ENCODE results near the gene BCL10. TPM values are rescaled to one million over a fixed set of nuclear protein-coding genes. Genes with fewer than 3 reads are reported as not detected.

The BCL10 gene
- total and polyA plus RNA-seq, 2 of the 13 experiments (the other 11 are each of a cell fraction or from before 2014, with no cell fraction given): 3.7 to 14.1 TPM

DNA sequence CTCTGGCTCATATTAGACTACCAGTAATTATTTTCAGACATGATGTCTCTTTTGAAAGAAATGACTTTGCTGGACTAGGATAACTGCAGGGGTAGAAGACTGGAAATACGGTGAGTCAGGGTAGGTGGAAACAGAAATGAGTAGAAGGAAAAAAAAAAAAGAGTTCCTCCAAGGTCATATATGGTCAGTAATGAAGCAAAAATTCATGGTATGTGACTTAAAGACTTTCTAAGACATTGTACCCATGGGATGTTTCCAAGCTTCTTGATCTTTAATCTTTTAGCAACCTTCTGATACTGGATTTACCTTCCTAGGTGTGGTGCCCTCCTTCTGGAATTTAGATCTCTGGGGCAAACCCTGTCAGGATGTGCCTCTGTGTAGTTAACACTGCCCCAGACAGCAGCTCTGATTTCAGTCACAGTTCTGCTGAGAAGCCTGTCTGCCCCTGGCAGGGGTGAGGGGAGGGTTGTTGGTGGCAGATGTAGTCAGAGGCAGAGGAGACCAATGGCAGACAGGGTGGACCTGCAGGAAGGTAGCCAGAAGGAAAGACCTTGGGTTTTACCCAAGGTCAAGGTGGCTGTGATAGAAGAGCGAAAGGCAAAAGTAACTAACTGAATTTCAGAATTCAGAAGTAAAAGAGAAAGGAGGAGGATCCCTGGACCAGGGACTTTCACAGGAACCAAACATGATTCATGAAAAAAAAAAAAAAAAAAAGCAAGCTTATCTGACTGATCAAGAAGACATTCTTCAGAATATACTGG is 44.1 kb upstream of the BCL10 start (continued):
- TF ChIP-seq, protein P1, sequence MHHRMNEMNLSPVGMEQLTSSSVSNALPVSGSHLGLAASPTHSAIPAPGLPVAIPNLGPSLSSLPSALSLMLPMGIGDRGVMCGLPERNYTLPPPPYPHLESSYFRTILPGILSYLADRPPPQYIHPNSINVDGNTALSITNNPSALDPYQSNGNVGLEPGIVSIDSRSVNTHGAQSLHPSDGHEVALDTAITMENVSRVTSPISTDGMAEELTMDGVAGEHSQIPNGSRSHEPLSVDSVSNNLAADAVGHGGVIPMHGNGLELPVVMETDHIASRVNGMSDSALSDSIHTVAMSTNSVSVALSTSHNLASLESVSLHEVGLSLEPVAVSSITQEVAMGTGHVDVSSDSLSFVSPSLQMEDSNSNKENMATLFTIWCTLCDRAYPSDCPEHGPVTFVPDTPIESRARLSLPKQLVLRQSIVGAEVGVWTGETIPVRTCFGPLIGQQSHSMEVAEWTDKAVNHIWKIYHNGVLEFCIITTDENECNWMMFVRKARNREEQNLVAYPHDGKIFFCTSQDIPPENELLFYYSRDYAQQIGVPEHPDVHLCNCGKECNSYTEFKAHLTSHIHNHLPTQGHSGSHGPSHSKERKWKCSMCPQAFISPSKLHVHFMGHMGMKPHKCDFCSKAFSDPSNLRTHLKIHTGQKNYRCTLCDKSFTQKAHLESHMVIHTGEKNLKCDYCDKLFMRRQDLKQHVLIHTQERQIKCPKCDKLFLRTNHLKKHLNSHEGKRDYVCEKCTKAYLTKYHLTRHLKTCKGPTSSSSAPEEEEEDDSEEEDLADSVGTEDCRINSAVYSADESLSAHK (CRISPR knock-in tag; IDR thresholded peaks at IDR 0.05; ENCODE audit: borderline replicate concordance): no peak
- TF ChIP-seq NFE2 (CRISPR knock-in tag; IDR thresholded peaks at IDR 0.05): no peak

DNA sequence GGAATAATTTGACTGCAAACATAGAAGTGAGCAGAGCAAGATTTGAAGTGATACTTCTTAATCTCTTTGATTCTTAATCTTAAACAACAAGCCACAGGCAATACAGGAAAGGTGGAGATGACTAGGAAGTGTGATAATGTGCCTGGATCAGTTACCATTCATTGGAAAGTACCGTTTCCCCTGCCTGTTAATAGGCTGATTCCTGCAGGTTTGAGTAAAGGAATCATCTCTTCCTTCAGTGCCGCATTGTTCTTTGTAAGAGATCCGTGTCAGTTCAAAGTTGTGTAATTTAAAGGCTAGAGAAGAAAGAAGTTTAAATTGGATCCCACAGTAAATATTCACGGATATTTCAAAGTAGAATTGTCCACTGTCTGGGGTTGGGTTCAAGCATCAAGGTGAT is 43.5 kb upstream of the BCL10 start:
- Histone ChIP-seq H3K27ac (ENCODE audit: extremely low read length, insufficient read depth, low read length) (no peak overlapping the region), H4K20me1 (ENCODE audit: insufficient read depth, low read length) (no peaks in the 10 kb centered on the region), H3K9me3 (ENCODE audit: low read length) (no peaks in the 10 kb centered on the region), H2AFZ (ENCODE audit: low read length) (no peak overlapping the region), H3K4me2 (ENCODE audit: low read depth, low read length) (no peak overlapping the region), H3K27me3 (ENCODE audit: control insufficient read depth in 1 of 2, insufficient read depth in 2 of 2, low read length in 2 of 2) (no peaks in the 10 kb centered on the region), H3K9ac (ENCODE audit: insufficient read depth, low read depth, low read length) (no peak overlapping the region), H3K4me1 (ENCODE audit: insufficient read depth, low read length) (no peaks in the 10 kb centered on the region), H3K36me3 (replicated peaks in 1 of 2; ENCODE audit: control insufficient read depth in 1 of 2, insufficient read depth in 2 of 2, low read length in 2 of 2) (peaks cover 10 to 22% of the 10 kb centered on the region in 2 experiments), H3K4me3 (replicated peaks in 1 of 3; ENCODE audit: insufficient read depth in 1 of 3, low read depth in 2 of 3, low read length in 3 of 3) (no peak overlapping the region), H3K79me2 (ENCODE audit: insufficient read depth, low read length) (no peaks in the 10 kb centered on the region)
- WGBS (ENCODE audit: low lambda C conversion rate): 90% methylated on average over 4 of the region's 4 CpGs
- CTCF ChIA-PET (ENCODE audit: low intra/inter-chr PET ratio, low total read pairs): no interaction called here
- POLR2A ChIA-PET: no interaction called here
- DNase-seq (ENCODE audit: low spot score) (no peak), ATAC-seq (no peak), FAIRE-seq (no peak)
- in situ Hi-C loops (cut with HindIII; ENCODE audit: extremely low pct_ligation_motif_present, low pct_unique_long_range_greater_than_20kb) (loop anchor here (10.0 kb wide), 2 partner anchors 145 to 375 kb away; partner anchors contain the start of gene DDAH1), intact Hi-C loops (cut with micrococcal nuclease; ENCODE audit: unreplicated experiment) (no loop called here)
- BruUV-seq (replicated peaks): no TSS peak
- TF ChIP-seq FLYWCH1 (CRISPR knock-in tag; IDR thresholded peaks at IDR 0.05) (no peak), FIP1L1 (IDR thresholded peaks at IDR 0.05; ENCODE audit: borderline replicate concordance, insufficient read depth, low read depth, low read length) (no peak), DR1 (CRISPR knock-in tag; IDR thresholded peaks at IDR 0.05) (no peak), ZNF562 (CRISPR knock-in tag; IDR thresholded peaks at IDR 0.05; ENCODE audit: borderline replicate concordance) (no peak), RBM22 (optimal IDR thresholded peaks at IDR 0.05; ENCODE audit: low read length) (no peak), TBX3 (IDR thresholded peaks at IDR 0.05; ENCODE audit: borderline replicate concordance) (no peak), SRY (CRISPR knock-in tag; IDR thresholded peaks at IDR 0.05) (no peak)
- TF ChIP-seq, protein P2, sequence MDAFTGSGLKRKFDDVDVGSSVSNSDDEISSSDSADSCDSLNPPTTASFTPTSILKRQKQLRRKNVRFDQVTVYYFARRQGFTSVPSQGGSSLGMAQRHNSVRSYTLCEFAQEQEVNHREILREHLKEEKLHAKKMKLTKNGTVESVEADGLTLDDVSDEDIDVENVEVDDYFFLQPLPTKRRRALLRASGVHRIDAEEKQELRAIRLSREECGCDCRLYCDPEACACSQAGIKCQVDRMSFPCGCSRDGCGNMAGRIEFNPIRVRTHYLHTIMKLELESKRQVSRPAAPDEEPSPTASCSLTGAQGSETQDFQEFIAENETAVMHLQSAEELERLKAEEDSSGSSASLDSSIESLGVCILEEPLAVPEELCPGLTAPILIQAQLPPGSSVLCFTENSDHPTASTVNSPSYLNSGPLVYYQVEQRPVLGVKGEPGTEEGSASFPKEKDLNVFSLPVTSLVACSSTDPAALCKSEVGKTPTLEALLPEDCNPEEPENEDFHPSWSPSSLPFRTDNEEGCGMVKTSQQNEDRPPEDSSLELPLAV (CRISPR knock-in tag; conservative IDR thresholded peaks at IDR 0.05; ENCODE audit: low read depth): no peak
- TF ChIP-seq, protein P3, sequence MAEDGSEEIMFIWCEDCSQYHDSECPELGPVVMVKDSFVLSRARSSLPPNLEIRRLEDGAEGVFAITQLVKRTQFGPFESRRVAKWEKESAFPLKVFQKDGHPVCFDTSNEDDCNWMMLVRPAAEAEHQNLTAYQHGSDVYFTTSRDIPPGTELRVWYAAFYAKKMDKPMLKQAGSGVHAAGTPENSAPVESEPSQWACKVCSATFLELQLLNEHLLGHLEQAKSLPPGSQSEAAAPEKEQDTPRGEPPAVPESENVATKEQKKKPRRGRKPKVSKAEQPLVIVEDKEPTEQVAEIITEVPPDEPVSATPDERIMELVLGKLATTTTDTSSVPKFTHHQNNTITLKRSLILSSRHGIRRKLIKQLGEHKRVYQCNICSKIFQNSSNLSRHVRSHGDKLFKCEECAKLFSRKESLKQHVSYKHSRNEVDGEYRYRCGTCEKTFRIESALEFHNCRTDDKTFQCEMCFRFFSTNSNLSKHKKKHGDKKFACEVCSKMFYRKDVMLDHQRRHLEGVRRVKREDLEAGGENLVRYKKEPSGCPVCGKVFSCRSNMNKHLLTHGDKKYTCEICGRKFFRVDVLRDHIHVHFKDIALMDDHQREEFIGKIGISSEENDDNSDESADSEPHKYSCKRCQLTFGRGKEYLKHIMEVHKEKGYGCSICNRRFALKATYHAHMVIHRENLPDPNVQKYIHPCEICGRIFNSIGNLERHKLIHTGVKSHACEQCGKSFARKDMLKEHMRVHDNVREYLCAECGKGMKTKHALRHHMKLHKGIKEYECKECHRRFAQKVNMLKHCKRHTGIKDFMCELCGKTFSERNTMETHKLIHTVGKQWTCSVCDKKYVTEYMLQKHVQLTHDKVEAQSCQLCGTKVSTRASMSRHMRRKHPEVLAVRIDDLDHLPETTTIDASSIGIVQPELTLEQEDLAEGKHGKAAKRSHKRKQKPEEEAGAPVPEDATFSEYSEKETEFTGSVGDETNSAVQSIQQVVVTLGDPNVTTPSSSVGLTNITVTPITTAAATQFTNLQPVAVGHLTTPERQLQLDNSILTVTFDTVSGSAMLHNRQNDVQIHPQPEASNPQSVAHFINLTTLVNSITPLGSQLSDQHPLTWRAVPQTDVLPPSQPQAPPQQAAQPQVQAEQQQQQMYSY (CRISPR knock-in tag; IDR thresholded peaks at IDR 0.05): no peak
- TF ChIP-seq, protein P4, sequence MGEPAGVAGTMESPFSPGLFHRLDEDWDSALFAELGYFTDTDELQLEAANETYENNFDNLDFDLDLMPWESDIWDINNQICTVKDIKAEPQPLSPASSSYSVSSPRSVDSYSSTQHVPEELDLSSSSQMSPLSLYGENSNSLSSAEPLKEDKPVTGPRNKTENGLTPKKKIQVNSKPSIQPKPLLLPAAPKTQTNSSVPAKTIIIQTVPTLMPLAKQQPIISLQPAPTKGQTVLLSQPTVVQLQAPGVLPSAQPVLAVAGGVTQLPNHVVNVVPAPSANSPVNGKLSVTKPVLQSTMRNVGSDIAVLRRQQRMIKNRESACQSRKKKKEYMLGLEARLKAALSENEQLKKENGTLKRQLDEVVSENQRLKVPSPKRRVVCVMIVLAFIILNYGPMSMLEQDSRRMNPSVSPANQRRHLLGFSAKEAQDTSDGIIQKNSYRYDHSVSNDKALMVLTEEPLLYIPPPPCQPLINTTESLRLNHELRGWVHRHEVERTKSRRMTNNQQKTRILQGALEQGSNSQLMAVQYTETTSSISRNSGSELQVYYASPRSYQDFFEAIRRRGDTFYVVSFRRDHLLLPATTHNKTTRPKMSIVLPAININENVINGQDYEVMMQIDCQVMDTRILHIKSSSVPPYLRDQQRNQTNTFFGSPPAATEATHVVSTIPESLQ (CRISPR knock-in tag; conservative IDR thresholded peaks at IDR 0.05): no peak
